Prostate gland (tissue), 2 donors: ENCODE measurements around the gene SPR. TPM values are rescaled to one million over a fixed set of nuclear protein-coding genes. Genes with fewer than 3 reads are reported as not detected.

Experiments used
- DNase-seq: peaks from one replicate; pipeline ENCODE4 v3.0.0-alpha.2; 2019; ENCODE audit warnings: low spot score
- H3K27ac ChIP-seq, 2 donors: fragments of 200-600 bp; sonication (generic); 2 replicates each; pipeline ENCODE4 v1.5.1; 2017 to 2019
- H3K27me3 ChIP-seq: fragments of 200-600 bp; sonication (generic); replicated peaks from 2 replicates; pipeline ENCODE4 v1.5.1; 2019; ENCODE audit not compliant: insufficient read depth
- H3K36me3 ChIP-seq, 2 donors: fragments of 200-600 bp; sonication (generic); 1 replicate in 1 of 2; 2 replicates in 1 of 2; pipeline versions ENCODE4 v1.5.1 to v1.8.1; 2017 to 2019
- H3K4me1 ChIP-seq: fragments of 200-600 bp; sonication (generic); replicated peaks from 2 replicates; pipeline ENCODE4 v1.5.1; 2019
- H3K4me3 ChIP-seq, 2 donors: fragments of 200-600 bp; sonication (generic); 2 replicates each; pipeline ENCODE4 v1.5.1; 2017 to 2019
- H3K9me3 ChIP-seq: fragments of 200-600 bp; sonication (generic); 2 replicates; pipeline ENCODE4 v1.5.1; 2017
- CTCF ChIP-seq, 4 experiments: fragments of 200-600 bp in 2 of 4; fragments of 450-650 bp in 2 of 4; sonication (generic) in 2 of 4; IDR thresholded peaks; 1 replicate in 3 of 4; 2 replicates in 1 of 4; pipeline ENCODE4 v1.5.1; 2016 to 2019; ENCODE audit warnings: antibody characterized with exemption in 4 of 4, mild to moderate bottlenecking in 2 of 4, moderate library complexity in 2 of 4
- POLR2A ChIP-seq: fragments of 450-650 bp; IDR thresholded peaks from one replicate; pipeline ENCODE4 v1.6.1; 2016; ENCODE audit warnings: antibody characterized with exemption, mild to moderate bottlenecking
- POLR2AphosphoS5 ChIP-seq: sonication (generic); formaldehyde crosslinking; IDR thresholded peaks from one replicate; pipeline ENCODE4 v1.6.1; 2017; ENCODE audit warnings: antibody characterized with exemption
- WGBS: methylation state at CpG from one replicate; pipeline ENCODE4 v1.1.5; 2018; 5-methylcytosine and 5-hydroxymethylcytosine counted together
- intact Hi-C: fragments of 100-400 bp; cut with DNase I; formaldehyde crosslinking; loops from one replicate; pipeline ENCODE4 v1.14.2; 2022
- total RNA-seq, 2 donors: library from RNA; depleted of rRNA; stranded (reverse); fragments of >200 nt; gene quantifications; one replicate each; pipeline ENCODE4 v1.1.0, GENCODE V29; 2016

The SPR gene
- total RNA-seq, 2 donors from 2014 or later, result 42.5 to 91.5 TPM

GRCh38 chr2:72851333-72851732 is 35.9 kb upstream of the SPR start:
- intact Hi-C loops, result no loop called here
- TF ChIP-seq POLR2A (no peak), CTCF (IDR thresholded peaks at IDR 0.05) (no peak), POLR2AphosphoS5 (no peak)
- no peaks in the 10 kb centered on the region for H3K27me3 ChIP-seq
- no peak overlapping the region for H3K4me3 ChIP-seq
- no peaks in the 10 kb centered on the region for H3K4me1 ChIP-seq
- 72% methylated on average over 7 of the region's 7 CpGs for WGBS
- no peak for DNase-seq
- no peak overlapping the region for H3K27ac ChIP-seq
- H3K36me3 ChIP-seq, result no peaks in the 10 kb centered on the region
- H3K9me3 ChIP-seq, result no peaks in the 10 kb centered on the region

GRCh38 chr2:72859831-72860262 is 27.4 kb upstream of the SPR start:
- Histone ChIP-seq H3K9me3 (no peaks in the 10 kb centered on the region), H3K4me1 (no peaks in the 10 kb centered on the region), H3K36me3 (no peaks in the 10 kb centered on the region), H3K27me3 (peaks cover 2% of the 10 kb centered on the region), H3K4me3 (no peak overlapping the region), H3K27ac (no peak overlapping the region)
- WGBS, result 1% methylated on average over 3 of the region's 3 CpGs
- intact Hi-C loops, result no loop called here
- peak; percentile 81 for DNase-seq
- TF ChIP-seq CTCF (IDR thresholded peaks at IDR 0.05) (peak; percentile 27 to 70 (median 62)), POLR2A (no peak), POLR2AphosphoS5 (no peak)

- peaks cover 2% of the 10 kb centered on the region for H3K27me3 ChIP-seq
- DNase-seq, result peak; percentile 84
- H3K9me3 ChIP-seq, result no peaks in the 10 kb centered on the region
- TF ChIP-seq CTCF (IDR thresholded peaks at IDR 0.05) (peak; percentile 81 to 94 (median 90)), POLR2A (no peak), POLR2AphosphoS5 (peak; percentile 42)
- no peak overlapping the region for H3K27ac ChIP-seq
- intact Hi-C loops, result loop anchor here (2.0 kb wide), 1 partner anchor 92 kb away; no protein-coding TSS in a partner anchor
- 6% methylated on average over 30 of the region's 33 CpGs for WGBS
- no peaks in the 10 kb centered on the region for H3K4me1 ChIP-seq
- no peaks in the 10 kb centered on the region for H3K36me3 ChIP-seq
- no peak overlapping the region for H3K4me3 ChIP-seq
Measured at GRCh38 chr2:72862239-72862988, 24.8 kb upstream of the SPR start.

GRCh38 chr2:72863046-72863445 is 24.2 kb upstream of the SPR start:
- no peak for TF ChIP-seq POLR2AphosphoS5
- TF ChIP-seq CTCF (IDR thresholded peaks at IDR 0.05), result no peak
- no peak for TF ChIP-seq POLR2A
- intact Hi-C loops, result loop anchor here (2.0 kb wide), 1 partner anchor 92 kb away; no protein-coding TSS in a partner anchor
- no peak overlapping the region for H3K4me3 ChIP-seq
- no peak overlapping the region for H3K27ac ChIP-seq
- no peaks in the 10 kb centered on the region for H3K4me1 ChIP-seq
- 41% methylated on average over 13 of the region's 13 CpGs for WGBS
- H3K27me3 ChIP-seq, result peaks cover 2% of the 10 kb centered on the region
- no peak for DNase-seq
- no peaks in the 10 kb centered on the region for H3K36me3 ChIP-seq
- no peaks in the 10 kb centered on the region for H3K9me3 ChIP-seq

GRCh38 chr2:72864500-72864899 is 22.7 kb upstream of the SPR start:
- intact Hi-C loops, result no loop called here
- no peak for DNase-seq
- Histone ChIP-seq H3K36me3 (no peaks in the 10 kb centered on the region), H3K27ac (no peak overlapping the region), H3K9me3 (no peaks in the 10 kb centered on the region), H3K27me3 (no peaks in the 10 kb centered on the region), H3K4me1 (no peaks in the 10 kb centered on the region), H3K4me3 (no peak overlapping the region)
- TF ChIP-seq POLR2AphosphoS5, result no peak
- TF ChIP-seq POLR2A, result no peak
- TF ChIP-seq CTCF (IDR thresholded peaks at IDR 0.05), result no peak
- 54% methylated on average over 2 of the region's 2 CpGs for WGBS
